A549 (cell line): ENCODE measurements around the gene LEKR1.

Experiments
- CBX2 ChIP-seq: fragments of 200-600 bp; sonication (generic); IDR thresholded peaks from 2 replicates; pipeline ENCODE4 v1.6.1; 2016; ENCODE audit warnings: low read depth, mild to moderate bottlenecking, borderline replicate concordance
- EP300 ChIP-seq, 2 experiments: fragments of >200 bp; sonication (Bioruptor Twin); formaldehyde crosslinking; IDR thresholded peaks; 2 replicates in 1 of 2; 3 replicates in 1 of 2; pipeline ENCODE4 v1.6.1; 2016 to 2017
- GATA3 ChIP-seq: IDR thresholded peaks from 2 replicates; pipeline ENCODE4 v1.6.1; 2012; ENCODE audit warnings: borderline replicate concordance
- JUN ChIP-seq, 2 experiments: fragments of >200 bp; sonication (Bioruptor Twin); formaldehyde crosslinking; IDR thresholded peaks; 2 replicates in 1 of 2; 3 replicates in 1 of 2; pipeline ENCODE4 v1.6.1; 2016 to 2017
- MAFK ChIP-seq: fragments of 450-650 bp; IDR thresholded peaks from 2 replicates; pipeline ENCODE4 v1.6.1; 2014; ENCODE audit not compliant: partially characterized antibody
- MAX ChIP-seq: IDR thresholded peaks from 2 replicates; pipeline ENCODE4 v1.6.1; 2012
- PHF8 ChIP-seq: fragments of 200-600 bp; sonication (generic); IDR thresholded peaks from 2 replicates; pipeline ENCODE4 v1.6.1; 2016; ENCODE audit warnings: low read depth, mild to moderate bottlenecking, antibody characterized with exemption, moderate library complexity, borderline replicate concordance
- POLR2A ChIP-seq: IDR thresholded peaks from 2 replicates; pipeline ENCODE4 v1.6.1; 2012; ENCODE audit warnings: mild to moderate bottlenecking, low read length
- ZC3H11A ChIP-seq: fragments of 450-650 bp; IDR thresholded peaks from 2 replicates; pipeline ENCODE4 v1.6.1; 2014; ENCODE audit warnings: antibody characterized with exemption, mild to moderate bottlenecking
- TF ChIP-seq, protein P1 (sequence below): fragments of >200 bp; sonication (Bioruptor Twin); formaldehyde crosslinking; IDR thresholded peaks from 3 replicates; pipeline ENCODE4 v1.5.1; 2016

DNA sequence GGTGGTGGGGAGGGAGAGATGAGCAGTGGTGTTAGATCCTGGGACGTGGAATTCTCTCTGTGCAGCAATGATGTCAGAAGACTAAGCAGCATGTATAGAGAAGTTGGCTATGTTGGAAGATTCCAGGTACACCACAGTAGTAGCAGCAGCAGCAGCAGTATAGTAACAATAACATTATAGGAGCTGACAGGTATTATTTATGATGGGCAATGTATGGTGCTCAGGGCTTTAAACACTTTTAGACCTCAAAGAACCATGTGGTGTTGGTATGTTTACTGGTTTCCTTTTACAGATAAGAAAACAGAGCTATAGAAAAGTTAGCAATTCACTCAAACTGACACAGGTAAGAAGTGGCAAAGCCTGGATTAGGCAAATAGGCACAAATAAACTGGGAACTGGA, 229.9 kb downstream of the LEKR1 start:
- TF ChIP-seq MAX (no peak), EP300 (IDR thresholded peaks at IDR 0.05) (no peak), POLR2A (no peak), JUN (IDR thresholded peaks at IDR 0.05) (no peak), ZC3H11A (no peak), GATA3 (no peak), CBX2 (no peak), MAFK (no peak), PHF8 (no peak)
- TF ChIP-seq, protein P1, sequence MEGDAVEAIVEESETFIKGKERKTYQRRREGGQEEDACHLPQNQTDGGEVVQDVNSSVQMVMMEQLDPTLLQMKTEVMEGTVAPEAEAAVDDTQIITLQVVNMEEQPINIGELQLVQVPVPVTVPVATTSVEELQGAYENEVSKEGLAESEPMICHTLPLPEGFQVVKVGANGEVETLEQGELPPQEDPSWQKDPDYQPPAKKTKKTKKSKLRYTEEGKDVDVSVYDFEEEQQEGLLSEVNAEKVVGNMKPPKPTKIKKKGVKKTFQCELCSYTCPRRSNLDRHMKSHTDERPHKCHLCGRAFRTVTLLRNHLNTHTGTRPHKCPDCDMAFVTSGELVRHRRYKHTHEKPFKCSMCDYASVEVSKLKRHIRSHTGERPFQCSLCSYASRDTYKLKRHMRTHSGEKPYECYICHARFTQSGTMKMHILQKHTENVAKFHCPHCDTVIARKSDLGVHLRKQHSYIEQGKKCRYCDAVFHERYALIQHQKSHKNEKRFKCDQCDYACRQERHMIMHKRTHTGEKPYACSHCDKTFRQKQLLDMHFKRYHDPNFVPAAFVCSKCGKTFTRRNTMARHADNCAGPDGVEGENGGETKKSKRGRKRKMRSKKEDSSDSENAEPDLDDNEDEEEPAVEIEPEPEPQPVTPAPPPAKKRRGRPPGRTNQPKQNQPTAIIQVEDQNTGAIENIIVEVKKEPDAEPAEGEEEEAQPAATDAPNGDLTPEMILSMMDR: no peak
